ELR (cell line): ENCODE data around the gene FAM83G.
A peak's percentile ranks its signal among the peaks of the same experiment; 100 is the strongest.
"Not testable (repeated sequence)": the region's sequence is repeated elsewhere in the genome, so short reads cannot be mapped to it uniquely, and the experiment has no call there.

Experiments used
- DNase-seq: peaks from one replicate; pipeline ENCODE4 v3.0.0-alpha.2; 2015; ENCODE audit warnings: low read depth

The FAM83G gene

DNA sequence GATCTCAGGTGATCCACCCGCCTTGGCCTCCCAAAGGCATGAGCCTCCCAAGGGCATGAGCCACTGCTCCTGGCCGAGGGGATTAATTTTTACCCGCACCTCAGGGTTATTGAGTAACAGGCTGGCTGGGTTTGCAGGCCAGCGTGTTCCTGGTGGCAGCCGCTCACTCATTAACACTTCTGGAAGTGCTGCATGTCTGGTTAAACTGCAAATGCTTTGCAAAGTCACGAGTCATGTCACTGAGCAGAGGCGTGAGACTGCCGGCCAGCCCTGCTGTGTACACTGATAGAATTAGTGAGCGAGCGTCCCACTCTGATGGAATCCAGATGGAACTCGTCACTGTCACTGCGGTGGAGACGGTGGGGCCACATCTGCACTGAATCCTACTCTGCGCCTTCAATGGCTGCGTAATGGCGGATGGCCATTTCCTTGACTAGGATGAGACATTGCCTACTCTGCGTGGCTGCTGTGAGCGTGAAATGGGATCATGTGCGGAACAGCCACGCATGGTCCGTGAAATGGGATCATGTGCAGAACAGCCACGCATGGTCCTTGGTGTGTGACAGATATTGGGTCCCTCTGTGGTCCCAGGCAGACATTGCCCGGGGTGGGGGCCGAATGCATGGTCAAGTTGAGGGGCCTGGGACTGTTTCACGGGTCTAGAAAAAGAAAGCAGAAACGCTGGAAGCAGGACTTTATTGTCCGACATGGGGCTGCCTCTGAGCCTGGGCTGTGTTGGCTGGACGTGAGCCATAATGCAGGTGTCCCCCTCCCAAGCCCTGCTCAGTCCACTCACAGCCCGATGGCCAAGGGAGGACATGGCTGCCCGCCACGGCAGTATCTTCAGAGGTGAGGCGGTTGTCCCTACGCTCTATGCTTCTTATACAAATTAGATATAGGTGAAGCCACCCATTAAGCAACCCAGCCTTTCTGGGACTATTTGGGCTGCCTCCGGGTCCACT is 53.3 kb downstream of the FAM83G start:
- DNase-seq: no peak

DNA sequence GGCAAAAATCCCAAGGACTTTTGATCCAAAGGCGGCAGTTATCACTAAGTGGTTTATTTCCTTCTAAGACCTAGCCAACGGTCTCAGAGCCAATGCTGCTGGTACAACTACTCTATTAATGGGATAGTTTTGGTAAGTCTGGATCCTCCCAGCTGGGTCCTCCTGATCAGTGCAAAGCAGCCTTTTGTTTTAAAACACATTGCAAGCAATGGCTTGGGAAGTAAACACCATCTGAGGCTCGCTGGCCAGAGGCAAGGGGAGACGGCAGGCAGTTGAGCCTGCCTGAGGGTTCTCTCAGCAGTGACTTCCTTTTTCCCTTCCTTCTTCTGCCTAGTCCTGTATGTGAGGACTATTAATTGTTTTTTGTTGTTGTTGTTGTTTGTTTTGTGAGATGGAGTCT is 54.2 kb downstream of the FAM83G start:
- DNase-seq: no peak

DNA sequence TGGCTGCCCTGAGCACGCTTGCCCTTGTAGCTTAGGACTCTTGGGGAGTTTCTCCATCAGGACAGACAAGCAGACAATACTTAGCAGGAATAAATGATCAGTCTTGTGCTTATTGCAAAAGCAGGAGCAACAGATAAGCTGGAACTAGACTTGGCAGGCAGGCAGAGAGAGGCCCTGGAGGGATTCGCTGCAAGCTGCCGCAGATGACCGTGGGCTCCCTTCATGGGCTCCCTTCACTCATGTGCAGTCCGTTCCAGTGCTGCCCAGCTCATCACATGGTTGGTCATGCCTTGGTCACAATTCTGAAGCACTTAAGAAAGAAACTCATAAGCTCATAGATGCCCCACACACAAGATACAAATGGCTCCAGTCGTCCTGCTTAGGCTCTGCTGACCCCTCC is 55.0 kb downstream of the FAM83G start:
- DNase-seq: no peak

DNA sequence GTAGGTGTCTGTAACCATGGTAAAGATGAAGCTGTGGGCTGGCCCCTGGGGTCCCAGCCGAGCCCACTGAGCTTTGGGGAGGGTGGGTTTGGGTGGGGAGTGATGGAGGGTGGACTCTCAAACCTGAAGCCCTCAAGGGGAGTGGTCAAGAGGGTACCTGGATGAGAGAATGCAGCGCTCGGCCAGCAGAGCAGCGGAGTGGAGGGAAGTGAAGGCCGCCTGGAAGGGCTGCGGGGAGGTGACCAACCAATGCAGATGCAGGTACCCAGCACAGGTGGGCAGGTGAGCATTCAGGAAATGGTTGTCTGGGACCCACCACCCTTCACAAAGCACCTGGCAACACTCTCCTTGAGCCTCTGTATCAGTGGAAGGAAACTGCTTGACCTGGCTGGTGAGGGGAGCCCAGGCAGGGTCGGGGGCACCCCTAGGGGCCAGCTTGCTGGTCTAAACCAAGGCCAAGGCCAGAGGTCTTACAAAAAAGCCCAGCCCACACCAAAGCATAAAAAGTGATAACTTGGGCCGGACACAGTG is 56.0 kb downstream of the FAM83G start:
- DNase-seq: no peak

DNA sequence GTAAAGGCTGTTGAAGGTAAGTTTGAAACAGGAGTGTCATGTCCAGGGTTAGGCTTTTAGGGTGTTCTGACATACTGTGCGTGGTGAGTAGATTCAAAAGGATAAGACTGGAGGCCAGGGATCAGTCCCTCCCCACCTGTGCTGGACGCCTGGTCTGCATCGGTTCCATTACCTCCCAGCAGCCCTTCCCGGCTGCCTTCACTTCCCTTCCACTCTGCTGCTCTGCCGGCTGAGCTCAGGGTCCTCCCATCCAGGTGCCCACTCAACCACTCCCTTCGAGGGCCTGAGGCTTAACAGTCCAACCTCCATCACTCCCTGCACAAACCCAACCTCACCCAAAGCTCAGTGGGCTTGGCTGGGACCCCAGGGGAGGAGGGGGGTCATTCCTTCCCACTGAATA is 56.7 kb downstream of the FAM83G start:
- DNase-seq: no peak

DNA sequence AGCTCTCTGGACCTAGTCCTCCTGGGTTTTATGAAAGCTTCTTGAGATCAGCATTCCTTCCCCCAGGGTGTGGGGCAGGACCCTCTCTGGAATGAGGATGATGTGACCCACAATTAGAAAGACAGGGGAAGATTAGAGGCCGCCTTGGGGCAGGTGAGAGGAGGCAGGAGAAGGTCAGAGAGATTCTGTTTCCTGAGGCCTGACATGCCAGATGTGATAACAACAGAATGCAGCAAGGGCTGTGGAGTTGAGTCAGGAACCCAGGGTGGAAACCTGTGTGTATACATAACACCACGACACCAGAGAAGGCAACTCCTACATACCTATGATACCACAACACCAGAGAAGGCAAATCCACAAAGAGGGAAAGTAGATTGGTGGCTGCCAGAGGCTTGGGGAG is 58.0 kb downstream of the FAM83G start:
- no peak for DNase-seq

DNA sequence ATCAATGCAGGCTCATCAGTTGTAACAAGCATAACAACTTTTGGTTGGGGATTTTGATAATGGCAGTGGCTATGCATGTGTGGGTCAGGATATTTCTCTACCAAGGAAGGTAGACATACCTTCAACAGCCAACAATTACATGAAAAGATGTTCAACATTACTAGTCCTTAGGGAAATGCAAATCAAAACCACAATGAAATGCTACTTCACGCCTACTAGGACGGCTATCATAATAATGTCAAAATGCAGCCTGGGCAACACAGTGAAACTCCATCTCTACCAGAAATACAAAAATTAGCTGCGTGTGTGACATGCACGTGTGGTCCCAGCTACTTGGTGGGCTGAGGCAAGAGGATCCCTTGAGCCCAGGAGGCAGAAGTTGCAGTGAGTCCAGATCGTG is 59.9 kb downstream of the FAM83G start:
- no peak for DNase-seq

DNA sequence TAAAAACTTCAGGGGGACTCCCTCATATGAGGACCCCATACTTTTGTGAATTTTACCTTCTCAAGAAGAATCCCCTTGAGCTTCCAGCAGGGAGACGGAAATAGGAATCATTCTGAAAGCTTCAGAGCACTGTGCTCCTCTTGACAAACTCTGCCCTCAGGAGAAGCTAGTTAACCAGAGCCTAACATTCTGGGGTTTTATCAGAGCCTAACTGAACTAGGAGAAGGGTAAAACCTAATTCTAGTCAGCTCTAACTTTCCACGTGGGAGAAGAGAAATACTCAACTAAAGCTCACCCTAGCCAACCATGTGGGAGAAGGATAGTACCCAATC is 65.9 kb downstream of the FAM83G start:
- no peak for DNase-seq

DNA sequence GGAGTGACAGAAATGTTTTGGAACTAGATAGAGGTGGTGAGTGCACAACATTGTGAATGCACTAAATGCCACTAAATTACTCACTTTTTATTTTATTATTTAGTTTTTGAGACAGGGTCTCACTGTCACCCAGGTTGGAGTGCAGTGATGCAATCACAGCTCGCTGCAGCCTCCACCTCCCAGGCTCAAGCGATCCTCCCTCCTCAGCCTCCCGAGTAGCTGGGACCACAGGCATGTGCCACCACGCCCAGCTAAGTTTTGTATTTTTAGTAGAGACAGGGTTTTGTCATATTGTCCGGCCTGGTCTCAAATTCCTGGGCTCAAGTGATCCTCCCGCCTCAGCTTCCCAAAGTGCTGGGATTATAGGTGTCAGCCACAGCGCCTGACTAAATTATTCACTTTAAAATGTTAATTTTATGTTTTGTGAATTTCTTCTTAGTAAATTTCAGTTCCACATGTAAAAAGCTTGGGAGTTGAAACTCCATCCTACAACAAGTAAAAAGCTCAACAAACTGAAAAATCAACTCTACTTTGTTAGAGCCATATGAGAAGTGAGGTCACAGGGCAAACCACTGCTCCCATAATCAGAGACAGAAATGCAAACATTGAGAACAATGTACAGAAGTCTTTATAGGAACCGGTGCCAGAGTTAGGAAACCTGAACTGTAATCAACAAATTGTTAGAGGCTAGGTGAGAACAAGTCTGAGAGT is 66.4 kb downstream of the FAM83G start:
- DNase-seq: no peak

DNA sequence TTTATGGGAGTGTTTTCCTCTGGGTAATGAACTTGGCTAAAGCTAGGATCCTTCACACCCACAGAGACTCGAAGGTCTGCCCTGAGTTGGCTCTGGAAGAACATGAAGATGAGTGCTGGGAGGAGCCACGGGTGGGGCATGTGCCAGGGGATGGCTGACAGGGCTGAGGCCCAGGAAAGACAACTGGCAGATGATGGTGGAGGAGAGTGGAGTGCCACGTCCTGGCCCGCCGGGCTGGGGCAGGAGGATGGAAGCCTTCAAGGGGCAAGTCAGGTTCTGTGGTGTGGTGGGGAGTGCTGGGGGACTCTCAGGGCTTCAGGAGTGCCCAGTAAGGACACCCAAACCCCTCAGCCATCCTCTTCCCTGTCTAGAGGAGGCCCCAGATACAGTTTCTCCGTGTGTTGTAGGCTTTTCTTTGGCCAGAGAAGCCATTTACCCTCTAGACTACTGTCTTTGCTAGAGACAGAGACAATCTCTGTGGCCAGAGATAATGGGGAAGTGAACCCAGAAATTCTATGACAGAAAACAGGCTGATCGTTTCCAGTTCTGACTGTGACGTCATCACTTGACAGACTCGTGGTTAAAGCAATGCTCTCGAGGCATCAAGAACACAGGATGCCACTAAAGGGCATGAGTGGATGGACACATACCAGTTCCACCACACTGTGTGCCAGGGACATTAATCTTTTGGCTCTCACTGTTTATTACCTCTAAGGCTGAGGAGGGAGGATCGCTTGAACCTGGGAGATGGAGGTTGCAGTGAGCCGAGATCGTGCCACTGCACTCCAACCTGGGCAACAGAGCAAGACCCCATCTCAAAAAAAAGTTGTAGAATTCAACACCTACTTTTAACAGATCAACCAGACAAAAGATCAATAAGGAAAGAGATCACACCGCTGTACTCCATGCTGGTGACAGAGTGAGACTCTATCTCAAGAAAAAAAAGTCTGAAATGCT is 71.2 kb downstream of the FAM83G start:
- no peak for DNase-seq

DNA sequence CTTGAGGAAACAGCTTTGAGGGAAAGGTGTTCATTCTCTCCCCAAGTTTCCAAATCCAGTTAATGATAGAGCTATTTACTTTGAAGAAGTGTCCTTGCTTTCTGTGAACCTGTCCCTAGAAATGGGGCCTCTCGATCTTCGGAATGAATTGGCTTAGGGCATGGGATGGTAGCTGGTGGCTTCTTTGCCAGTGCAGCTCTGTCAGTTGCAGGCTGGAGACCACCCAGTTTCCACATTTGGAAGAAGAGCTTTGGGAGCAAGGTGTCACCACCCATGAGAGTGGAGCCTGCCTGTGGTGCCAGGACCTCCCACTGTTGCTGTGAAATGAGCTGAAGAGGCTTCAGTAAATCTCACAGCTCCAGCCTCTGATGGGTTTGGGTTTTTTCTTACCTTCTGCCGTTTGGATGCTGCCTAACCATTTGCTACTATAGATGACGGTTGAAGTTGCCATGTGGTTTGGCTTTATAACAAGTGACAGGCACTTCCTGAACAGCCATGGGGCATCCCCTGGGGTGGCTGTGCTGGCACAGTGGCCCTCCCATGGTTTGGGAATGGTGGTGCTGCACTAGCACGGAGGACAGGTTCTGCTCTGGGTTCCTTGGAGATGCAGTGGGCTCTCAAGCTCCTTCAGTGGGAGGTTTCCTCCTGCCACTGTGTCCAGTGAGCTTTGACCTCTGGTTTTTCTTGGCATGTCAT is 72.1 kb downstream of the FAM83G start:
- no peak for DNase-seq

DNA sequence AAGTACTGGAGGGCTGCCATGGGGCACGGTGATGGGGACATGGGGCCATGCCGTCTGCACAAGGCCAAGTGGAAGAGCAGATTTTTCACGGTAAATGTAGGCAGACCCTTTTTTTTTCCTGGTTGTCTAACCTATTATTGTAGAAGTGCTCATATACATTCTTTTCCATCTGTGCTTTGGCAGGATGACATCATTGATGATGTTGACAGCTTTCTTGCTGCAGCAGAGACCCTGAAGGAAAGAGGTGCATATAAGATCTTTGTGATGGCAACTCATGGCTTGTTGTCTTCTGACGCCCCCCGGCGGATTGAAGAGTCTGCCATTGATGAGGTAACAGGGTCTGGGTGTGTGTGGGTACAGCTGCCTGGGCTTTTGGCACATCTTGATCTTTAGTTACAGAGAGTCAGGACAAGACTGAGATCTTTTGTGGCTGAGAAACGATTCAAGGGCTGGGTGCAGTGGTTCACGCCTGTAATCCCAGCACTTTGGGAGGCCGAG is 75.9 kb downstream of the FAM83G start:
- DNase-seq: no peak

DNA sequence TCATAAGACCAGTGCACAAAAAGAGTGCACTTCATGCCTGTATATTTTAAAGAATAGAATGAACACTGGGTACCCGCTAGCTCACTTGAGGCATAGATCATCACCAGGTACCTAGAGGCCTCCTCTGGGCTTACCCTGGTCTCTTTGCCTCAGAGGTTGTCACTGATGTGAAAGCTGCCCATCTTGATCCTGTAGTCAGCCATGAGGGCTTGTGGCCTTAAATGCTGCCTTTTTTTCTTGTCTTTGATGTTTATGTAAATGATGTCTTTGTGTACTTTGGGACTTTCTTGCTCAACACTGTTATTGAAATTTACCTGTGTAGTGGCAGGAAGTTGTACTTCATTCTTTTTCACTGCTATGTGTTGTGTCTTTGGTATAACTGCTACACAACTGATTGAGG is 79.4 kb downstream of the FAM83G start:
- no peak for DNase-seq

DNA sequence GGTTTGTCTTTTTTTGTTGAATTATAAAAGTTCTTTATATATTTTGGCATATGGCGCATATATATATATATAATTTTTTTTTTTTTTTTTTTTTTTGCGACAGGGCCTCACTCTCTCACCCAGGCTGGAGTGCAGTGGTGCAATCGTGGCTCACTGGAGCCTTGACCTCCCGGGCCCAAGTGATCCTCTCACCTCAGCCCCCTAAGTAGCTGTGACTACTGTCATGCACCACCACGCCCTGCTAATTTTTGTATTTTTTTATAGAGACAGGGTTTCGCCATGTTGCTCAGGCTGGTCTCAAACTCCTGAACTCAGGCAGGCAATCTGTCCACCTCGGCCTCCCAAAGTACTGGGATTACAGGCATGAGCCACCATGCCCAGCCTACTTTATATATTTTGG is 82.0 kb downstream of the FAM83G start:
- DNase-seq: not testable (repeated sequence)

DNA sequence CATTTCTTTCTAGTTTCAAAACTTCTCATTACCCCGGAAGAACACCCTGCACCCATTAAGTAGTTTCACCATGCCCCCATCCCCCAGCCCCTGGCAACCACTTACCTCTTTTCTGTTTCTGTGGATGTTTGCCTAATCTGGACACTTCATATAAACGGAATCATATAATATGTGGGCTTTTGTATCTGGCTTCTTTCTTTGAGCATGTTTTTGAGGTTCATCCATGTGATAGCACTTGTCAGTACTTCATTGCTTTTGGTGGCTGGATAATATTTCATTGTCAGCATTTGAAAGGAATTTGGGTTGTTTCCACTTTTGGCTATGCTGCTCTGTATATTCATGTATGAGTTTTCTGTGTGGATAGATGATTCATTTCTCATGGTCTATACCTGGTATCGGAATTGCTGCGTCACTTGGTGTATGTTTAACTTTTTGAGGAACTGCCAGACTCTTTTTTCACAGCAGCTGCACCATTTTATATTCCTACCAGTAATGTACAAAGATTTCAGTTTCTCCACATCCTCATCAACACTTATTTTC is 82.6 kb downstream of the FAM83G start:
- no peak for DNase-seq

DNA sequence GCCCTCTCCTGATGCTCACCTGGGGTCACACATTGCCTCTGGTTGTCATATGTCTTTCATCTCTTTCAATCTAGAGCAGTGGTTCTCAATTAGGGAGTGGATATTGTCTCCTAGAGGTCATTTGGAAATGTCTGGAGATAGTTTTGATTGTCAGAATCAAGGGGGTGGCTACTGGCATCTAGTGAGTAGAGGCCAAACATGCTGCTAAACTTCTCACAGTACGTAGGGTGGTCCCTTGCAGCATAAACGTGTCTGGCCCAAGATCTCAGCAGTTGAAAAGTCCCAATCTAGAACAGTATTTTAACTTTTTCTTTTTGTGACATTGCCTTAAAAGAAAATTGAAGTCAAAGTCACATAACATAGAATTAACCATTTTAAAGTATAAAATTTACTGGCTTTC is 83.1 kb downstream of the FAM83G start:
- no peak for DNase-seq

DNA sequence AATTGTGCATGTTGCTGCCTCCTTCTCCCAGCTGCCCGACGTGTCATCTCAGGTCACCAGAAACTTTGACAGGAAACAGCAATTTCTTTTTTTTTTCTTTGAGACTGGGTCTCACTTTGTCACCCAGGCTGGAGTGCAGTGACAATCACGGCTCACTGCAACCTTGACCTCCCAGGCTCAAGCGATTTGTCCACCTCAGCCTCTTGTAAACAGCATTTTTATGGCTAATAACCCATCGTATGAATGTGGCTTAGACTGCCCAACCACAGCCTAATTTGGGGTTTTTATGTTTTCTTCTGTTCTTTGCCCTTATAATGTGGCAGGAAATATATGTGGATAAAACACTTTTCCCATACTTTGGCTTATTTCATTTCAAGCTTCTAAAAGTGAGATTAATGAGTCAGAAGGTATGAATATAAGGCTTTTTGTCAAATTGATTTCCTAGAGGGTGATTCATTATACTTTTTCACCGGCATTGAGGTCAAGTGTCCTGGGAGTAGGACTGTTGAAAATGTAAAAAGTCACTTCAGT is 83.6 kb downstream of the FAM83G start:
- DNase-seq: peak; percentile 71

DNA sequence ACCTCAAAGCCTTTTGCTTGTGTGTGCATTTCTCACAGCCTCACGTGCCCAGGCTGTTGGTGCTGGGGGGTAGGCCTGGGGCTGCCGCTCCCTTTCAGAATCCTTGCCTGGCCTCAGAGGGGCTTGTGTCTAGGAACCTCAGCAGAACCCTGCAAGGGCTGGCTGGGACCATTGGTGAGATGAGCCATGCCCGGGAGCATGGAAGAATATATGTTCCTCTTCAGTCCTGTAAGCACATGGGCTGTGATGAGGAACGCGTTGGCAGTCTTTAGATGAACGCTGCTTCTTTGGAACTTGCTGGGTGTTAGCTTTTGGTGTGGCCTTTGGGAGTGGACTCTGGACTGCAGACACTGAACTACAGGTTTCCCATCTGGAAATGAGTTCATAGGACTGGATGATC is 84.6 kb downstream of the FAM83G start:
- no peak for DNase-seq
